Ishikawa (cell line): ENCODE results near the gene DNAJC9.

Experiments
- CEBPB ChIP-seq: IDR thresholded peaks from 2 replicates; pipeline ENCODE4 v1.6.1; 2012
- CREB1 ChIP-seq: IDR thresholded peaks from 2 replicates; pipeline ENCODE4 v1.6.1; 2012; ENCODE audit warnings: low read depth
- EGR1 ChIP-seq: IDR thresholded peaks from 2 replicates; pipeline ENCODE4 v1.6.1; 2012
- EP300 ChIP-seq: IDR thresholded peaks from 2 replicates; pipeline ENCODE4 v1.6.1; 2012; ENCODE audit warnings: borderline replicate concordance
- FOXM1 ChIP-seq: IDR thresholded peaks from 2 replicates; pipeline ENCODE4 v1.6.1; 2012; ENCODE audit warnings: low read depth, borderline replicate concordance
- MAX ChIP-seq: IDR thresholded peaks from 2 replicates; pipeline ENCODE4 v1.6.1; 2012
- NFIC ChIP-seq: IDR thresholded peaks from 2 replicates; pipeline ENCODE4 v1.6.1; 2012
- RAD21 ChIP-seq: IDR thresholded peaks from 2 replicates; pipeline ENCODE4 v1.6.1; 2012; ENCODE audit warnings: low read depth
- REST ChIP-seq: IDR thresholded peaks from 2 replicates; pipeline ENCODE4 v1.6.1; 2012; ENCODE audit warnings: low read depth, mild to moderate bottlenecking
- TAF1 ChIP-seq: IDR thresholded peaks from 2 replicates; pipeline ENCODE4 v1.6.1; 2012; ENCODE audit warnings: low read depth, mild to moderate bottlenecking
- TCF12 ChIP-seq: IDR thresholded peaks from 2 replicates; pipeline ENCODE4 v1.6.1; 2012; ENCODE audit warnings: low read depth
- USF1 ChIP-seq: IDR thresholded peaks from 2 replicates; pipeline ENCODE4 v1.6.1; 2012
- ZBTB7A ChIP-seq: IDR thresholded peaks from 2 replicates; pipeline ENCODE4 v1.6.1; 2012; ENCODE audit warnings: low read depth

- TF ChIP-seq TAF1 (no peak), MAX (no peak), EGR1 (no peak), CREB1 (no peak), REST (no peak), CEBPB (no peak), RAD21 (no peak), EP300 (no peak), USF1 (no peak), FOXM1 (no peak), TCF12 (no peak), NFIC (no peak), ZBTB7A (no peak)
Measured at GRCh38 chr10:73261362-73261995, 14.4 kb upstream of the DNAJC9 start.
